C4-2B (cell line): ENCODE results near the gene SPDEF.

Experiments used
- ZFX ChIP-seq: fragments of 450-650 bp; IDR thresholded peaks from 2 replicates; pipeline ENCODE4 v1.6.1; 2017
- TF ChIP-seq, protein P1 (sequence below): fragments of 450-650 bp; conservative IDR thresholded peaks from 2 replicates; pipeline ENCODE4 v1.5.1; 2017; ENCODE audit warnings: mild to moderate bottlenecking

DNA sequence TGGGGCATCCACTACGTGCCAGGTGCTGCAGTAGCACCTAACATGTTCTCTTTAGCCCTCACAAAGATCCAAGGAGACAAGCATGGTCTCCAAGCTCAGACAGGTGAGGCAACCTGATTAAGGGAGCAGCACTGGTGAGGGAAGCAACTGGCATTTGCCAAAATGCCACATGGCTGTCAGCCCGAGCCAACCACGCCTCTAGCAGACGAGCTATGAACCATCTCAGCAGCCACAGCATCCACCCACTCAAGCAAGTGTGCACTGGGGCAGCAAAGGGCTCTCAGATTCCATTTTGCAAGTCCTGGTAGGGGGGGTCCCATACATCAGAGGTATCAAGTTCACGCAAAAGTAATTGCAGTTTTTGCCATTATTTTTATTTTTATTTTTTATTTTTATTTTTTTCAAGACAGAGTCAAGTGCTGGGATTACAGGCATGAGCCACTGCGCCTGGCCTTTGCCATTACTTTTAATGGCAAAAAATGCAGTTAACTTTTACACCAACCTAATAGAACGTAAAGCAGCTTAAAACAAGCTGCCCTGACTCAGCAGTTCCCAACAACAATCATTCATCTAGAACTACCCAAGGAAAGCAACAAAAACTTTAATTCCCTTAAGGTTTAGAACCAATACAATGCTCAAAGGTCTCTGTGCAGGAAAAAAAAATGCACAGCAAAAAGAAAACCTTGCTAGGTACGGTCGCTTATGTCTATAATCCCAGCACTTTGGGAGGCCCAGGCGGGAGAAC lies 36.3 kb upstream of the SPDEF start:
- TF ChIP-seq, protein P1, sequence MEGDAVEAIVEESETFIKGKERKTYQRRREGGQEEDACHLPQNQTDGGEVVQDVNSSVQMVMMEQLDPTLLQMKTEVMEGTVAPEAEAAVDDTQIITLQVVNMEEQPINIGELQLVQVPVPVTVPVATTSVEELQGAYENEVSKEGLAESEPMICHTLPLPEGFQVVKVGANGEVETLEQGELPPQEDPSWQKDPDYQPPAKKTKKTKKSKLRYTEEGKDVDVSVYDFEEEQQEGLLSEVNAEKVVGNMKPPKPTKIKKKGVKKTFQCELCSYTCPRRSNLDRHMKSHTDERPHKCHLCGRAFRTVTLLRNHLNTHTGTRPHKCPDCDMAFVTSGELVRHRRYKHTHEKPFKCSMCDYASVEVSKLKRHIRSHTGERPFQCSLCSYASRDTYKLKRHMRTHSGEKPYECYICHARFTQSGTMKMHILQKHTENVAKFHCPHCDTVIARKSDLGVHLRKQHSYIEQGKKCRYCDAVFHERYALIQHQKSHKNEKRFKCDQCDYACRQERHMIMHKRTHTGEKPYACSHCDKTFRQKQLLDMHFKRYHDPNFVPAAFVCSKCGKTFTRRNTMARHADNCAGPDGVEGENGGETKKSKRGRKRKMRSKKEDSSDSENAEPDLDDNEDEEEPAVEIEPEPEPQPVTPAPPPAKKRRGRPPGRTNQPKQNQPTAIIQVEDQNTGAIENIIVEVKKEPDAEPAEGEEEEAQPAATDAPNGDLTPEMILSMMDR, result no peak
- no peak for TF ChIP-seq ZFX
